Endothelial cell of umbilical vein (primary cell): ENCODE measurements around the gene CDK2. TPM values are rescaled to one million over a fixed set of nuclear protein-coding genes. Genes with fewer than 3 reads are reported as not detected.

Experiments used
- BruUV-seq: library from RNA; stranded (reverse); fragments of 400-500 nt; replicated peaks from 2 replicates; lab custom pipeline; 2021; lab: Mats Ljungman, UMichigan
- CTCF ChIA-PET: fragments of 300-600, 350-600 bp; sonication (Branson Sonifier 250); formaldehyde crosslinking; loops from one replicate; lab custom pipeline; 2021; ENCODE audit warnings: antibody characterized with exemption, inconsistent platforms; lab: Charles Lee
- POLR2A ChIA-PET: fragments of 300-600, 350-600 bp; sonication (Branson Sonifier 250); formaldehyde crosslinking; loops from one replicate; lab custom pipeline; 2021; ENCODE audit warnings: antibody characterized with exemption, inconsistent platforms; lab: Charles Lee
- DNase-seq: peaks from one replicate; pipeline ENCODE4 v3.0.0-alpha.2; 2011; ENCODE audit warnings: low read depth, low spot score
- FAIRE-seq: peaks from 2 replicates; lab custom pipeline; 2011; peaks lifted over from hg19 to GRCh38; lab: Jason Lieb, UNC
- H2AFZ ChIP-seq: 2 replicates; pipeline ENCODE4 v1.6.0; 2012; ENCODE audit warnings: low read depth, low read length, control low read depth, inconsistent platforms
- H3K27ac ChIP-seq: 2 replicates; pipeline ENCODE4 v1.5.1; 2011; ENCODE audit warnings: low read depth, mild to moderate bottlenecking, control low read depth, low read length, moderate library complexity; ENCODE audit not compliant: insufficient read depth
- H3K27me3 ChIP-seq, 2 experiments: 2 replicates each; pipeline versions ENCODE4 v1.6.0 to v1.6.1; 2011; ENCODE audit warnings: low read length in 2 of 2, mixed read lengths in 1 of 2; ENCODE audit not compliant: control insufficient read depth in 2 of 2, insufficient read depth in 2 of 2
- H3K36me3 ChIP-seq, 2 experiments: 2 replicates in 1 of 2; 3 replicates in 1 of 2; pipeline ENCODE4 v1.5.1; 2011; ENCODE audit warnings: low read length in 2 of 2, mild to moderate bottlenecking in 1 of 2, moderate library complexity in 1 of 2; ENCODE audit not compliant: control insufficient read depth in 2 of 2, insufficient read depth in 2 of 2; ENCODE audit errors: extremely low read depth in 1 of 2
- H3K4me1 ChIP-seq: 3 replicates; pipeline ENCODE4 v1.5.1; 2011; ENCODE audit warnings: mild to moderate bottlenecking, low read length; ENCODE audit not compliant: control insufficient read depth, insufficient read depth; ENCODE audit errors: extremely low read depth
- H3K4me2 ChIP-seq: 2 replicates; pipeline ENCODE4 v1.6.1; 2011; ENCODE audit warnings: low read length, control low read depth, mixed read lengths; ENCODE audit not compliant: insufficient read depth
- H3K4me3 ChIP-seq, 3 experiments: fragments of 200-600 bp in 1 of 3; sonication (generic), shearing (Covaris generic) in 1 of 3; replicated peaks in 1 of 3; 2 replicates each; pipeline ENCODE4 v1.5.1; 2011 to 2016; ENCODE audit warnings: control low read depth in 3 of 3, low read length in 3 of 3, mild to moderate bottlenecking in 2 of 3, inconsistent platforms in 1 of 3, low read depth in 1 of 3, moderate library complexity in 1 of 3; ENCODE audit not compliant: insufficient read depth in 1 of 3
- H3K79me2 ChIP-seq: 2 replicates; pipeline ENCODE4 v1.6.0; 2012; ENCODE audit warnings: low read length, inconsistent platforms; ENCODE audit not compliant: control insufficient read depth, insufficient read depth
- H3K9ac ChIP-seq: replicated peaks from 2 replicates; pipeline ENCODE3; 2011; ENCODE audit warnings: low read length, control low read depth; ENCODE audit not compliant: insufficient read depth; ENCODE audit errors: extremely low read depth
- H3K9me1 ChIP-seq: replicated peaks from 3 replicates; pipeline ENCODE4 v1.6.0; 2011; ENCODE audit warnings: mild to moderate bottlenecking, low read length; ENCODE audit not compliant: control insufficient read depth, insufficient read depth; ENCODE audit errors: extremely low read depth
- H3K9me3 ChIP-seq: replicated peaks from 2 replicates; pipeline ENCODE4 v1.5.1; 2012; ENCODE audit warnings: low read length, inconsistent platforms; ENCODE audit not compliant: control insufficient read depth, insufficient read depth
- H4K20me1 ChIP-seq: replicated peaks from 2 replicates; pipeline ENCODE3; 2011; ENCODE audit warnings: mild to moderate bottlenecking, low read length; ENCODE audit not compliant: control insufficient read depth, insufficient read depth; ENCODE audit errors: extremely low read depth
- CTCF ChIP-seq, 2 donors: IDR thresholded peaks; 1 replicate in 1 of 2; 2 replicates in 1 of 2; pipeline ENCODE4 v1.5.1; 2011; ENCODE audit warnings: low read length in 2 of 2, mild to moderate bottlenecking in 2 of 2, moderate library complexity in 2 of 2, control low read depth in 1 of 2, inconsistent platforms in 1 of 2, low read depth in 1 of 2; ENCODE audit not compliant: insufficient read depth in 1 of 2; ENCODE audit errors: extremely low read depth in 1 of 2
- EZH2 ChIP-seq: IDR thresholded peaks from 2 replicates; pipeline ENCODE4 v1.6.1; 2012; ENCODE audit warnings: borderline replicate concordance, low read depth, mild to moderate bottlenecking, moderate library complexity, low read length, inconsistent platforms; ENCODE audit not compliant: severe bottlenecking
- GATA2 ChIP-seq: IDR thresholded peaks from 2 replicates; pipeline ENCODE4 v1.7.0; 2011; ENCODE audit warnings: low read depth, mild to moderate bottlenecking, moderate library complexity, mixed read lengths, low read length; ENCODE audit not compliant: insufficient read length, insufficient read depth
- JUN ChIP-seq: IDR thresholded peaks from 2 replicates; pipeline ENCODE4 v1.6.1; 2011; ENCODE audit warnings: borderline replicate concordance, low read depth; ENCODE audit not compliant: insufficient read length, insufficient read depth
- MAX ChIP-seq: IDR thresholded peaks from 2 replicates; pipeline ENCODE4 v1.6.1; 2011; ENCODE audit not compliant: insufficient read depth, insufficient read length
- MYC ChIP-seq: IDR thresholded peaks from one replicate; pipeline ENCODE4 v1.6.1; 2011; ENCODE audit warnings: mild to moderate bottlenecking, low read depth, low read length
- POLR2A ChIP-seq: IDR thresholded peaks from 2 replicates; pipeline ENCODE4 v1.6.1; 2012; ENCODE audit warnings: low read depth, mild to moderate bottlenecking, control low read depth, low read length
- POLR2AphosphoS5 ChIP-seq: IDR thresholded peaks from 2 replicates; pipeline ENCODE4 v1.6.1; 2012; ENCODE audit warnings: low read depth, mild to moderate bottlenecking, control low read depth, low read length, moderate library complexity; ENCODE audit not compliant: insufficient read depth
- dilution Hi-C: fragments of 300-500 bp; cut with MboI; formaldehyde crosslinking; loops from one replicate; pipeline ENCODE4 v1.15.0; 2019; ENCODE audit warnings: low sequenced_read_pairs; ENCODE audit not compliant: extremely low pct_ligation_motif_present
- intact Hi-C: fragments of 100-400 bp; cut with micrococcal nuclease; formaldehyde crosslinking; loops from one replicate; pipeline ENCODE4 v1.10.0; 2022
- polyA plus RNA-seq, 4 experiments: library from polyadenylated mRNA; depleted of rRNA in 3 of 4; stranded (reverse) in 3 of 4; unstranded in 1 of 4; fragments of >200 nt; gene quantifications; 2 replicates each; pipeline versions ENCODE4 v1.2.1 to v1.2.3, GENCODE V29; 2011 to 2012; ENCODE audit warnings: missing spikeins in 1 of 4
- total RNA-seq: library from RNA; stranded (reverse); gene quantifications from 2 replicates; pipeline ENCODE4 v1.2.3, GENCODE V29; 2021

Gene CDK2
- total and polyA plus RNA-seq, 2 donors (not counting 3 experiments of a cell fraction or from before 2014, with no cell fraction given), result 46.7 to 69.8 TPM

DNA sequence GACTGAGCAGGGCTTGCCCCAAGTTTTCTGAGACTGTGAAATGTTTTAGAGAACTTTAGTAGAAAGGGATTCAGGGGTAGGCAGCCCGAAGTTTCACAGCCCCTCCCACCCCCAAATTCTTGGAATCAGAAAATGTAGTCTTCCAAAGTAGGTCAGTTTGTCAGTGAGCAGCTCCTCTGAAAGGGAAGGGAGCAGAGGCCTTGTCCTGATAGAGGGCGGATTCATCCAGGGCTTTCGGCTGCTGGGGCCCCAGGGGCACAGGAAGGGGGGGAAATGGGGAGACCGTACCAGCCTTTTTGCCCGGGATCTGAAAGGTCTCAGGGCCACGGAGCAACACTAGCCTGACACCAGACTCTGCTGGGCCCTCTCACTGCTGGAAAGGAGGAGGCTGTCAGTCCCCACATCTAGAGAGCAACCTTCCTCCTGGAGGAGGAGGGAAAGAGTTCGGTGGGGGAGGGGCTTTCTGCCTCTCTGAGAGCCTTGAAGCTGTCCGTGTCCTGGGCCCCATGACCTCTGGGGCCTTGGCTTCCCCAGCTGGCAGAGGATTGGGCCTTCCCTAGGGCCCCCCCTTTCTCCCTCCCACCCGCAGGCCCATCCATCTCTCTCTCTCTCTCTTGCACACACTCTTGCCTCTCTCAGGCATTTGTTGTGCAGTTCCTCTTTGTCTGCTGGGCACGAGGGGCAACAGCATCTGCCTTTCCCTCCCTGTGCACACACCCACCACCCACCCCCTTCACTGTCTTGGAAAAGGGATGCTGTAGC is 54.0 kb downstream of the CDK2 start, which contains the start of gene IKZF4:
IKZF4 (plus strand) TSS at position 621 of the 762 bp plus-strand sequence. CDS start 451 bp downstream, outside the sequence.
- no peaks in the 10 kb centered on the region for H3K79me2 ChIP-seq
- FAIRE-seq, result no peak
- no TSS peak for BruUV-seq
- POLR2A ChIA-PET, result interaction anchor here (0.7 kb wide), 1 partner anchor 11 kb away, joined by 4 read pairs; no protein-coding TSS in a partner anchor
- H3K4me1 ChIP-seq, result no peaks in the 10 kb centered on the region
- no peaks in the 10 kb centered on the region for H3K9me1 ChIP-seq
- no peak within 1 kb of the TSS for H3K9ac ChIP-seq
- no peaks in the 10 kb centered on the region for H3K27me3 ChIP-seq
- no peaks in the 10 kb centered on the region for H4K20me1 ChIP-seq
- H3K9me3 ChIP-seq, result no peaks in the 10 kb centered on the region
- intact Hi-C loops (no loop called here), dilution Hi-C loops (no loop called here)
- H2AFZ ChIP-seq, result peak within 1 kb of the TSS; percentile 46
- no peaks in the 10 kb centered on the region for H3K36me3 ChIP-seq
- H3K4me3 ChIP-seq, result peak within 1 kb of the TSS in 1 of 3 experiments; percentile 10
- H3K27ac ChIP-seq, result no peak within 1 kb of the TSS
- no peak for TF ChIP-seq JUN
- no peak for TF ChIP-seq POLR2AphosphoS5
- TF ChIP-seq GATA2, result no peak
- TF ChIP-seq MYC, result no peak
- H3K4me2 ChIP-seq, result no peak within 1 kb of the TSS
- CTCF ChIA-PET, result interaction anchor here (0.8 to 1.4 kb wide), 2 partner anchors 9 to 282 kb away, joined by 3 read pairs; no protein-coding TSS in a partner anchor
- DNase-seq, result no peak

- Histone ChIP-seq H3K9me3 (no peaks in the 10 kb centered on the region), H3K4me3 (no peak overlapping the region), H2AFZ (no peak overlapping the region), H3K27me3 (no peaks in the 10 kb centered on the region), H3K9ac (no peak overlapping the region), H3K27ac (no peak overlapping the region), H3K36me3 (peaks cover 0 to 3% of the 10 kb centered on the region in 2 experiments), H4K20me1 (no peaks in the 10 kb centered on the region), H3K4me1 (no peaks in the 10 kb centered on the region), H3K4me2 (no peak overlapping the region), H3K79me2 (no peaks in the 10 kb centered on the region), H3K9me1 (no peaks in the 10 kb centered on the region)
- DNase-seq, result no peak
- CTCF ChIA-PET, result interaction anchor here (1.1 kb wide), 1 partner anchor 284 kb away, joined by 3 read pairs; no protein-coding TSS in a partner anchor
- dilution Hi-C loops (no loop called here), intact Hi-C loops (no loop called here)
- POLR2A ChIA-PET, result no interaction called here
- no peak for TF ChIP-seq EZH2
- no peak for TF ChIP-seq POLR2A
- TF ChIP-seq JUN, result no peak
- TF ChIP-seq GATA2, result no peak
- no peak for TF ChIP-seq MAX
- no peak for TF ChIP-seq CTCF (IDR thresholded peaks at IDR 0.05; ENCODE audit: extremely low read depth in 1 of 2, insufficient read depth in 1 of 2, low read depth in 1 of 2, low read length in 2 of 2)
- no peak for TF ChIP-seq MYC
- no peak for FAIRE-seq
- BruUV-seq, result no TSS peak
Measured at GRCh38 chr12:56021889-56022497, 55.4 kb downstream of the CDK2 start.
